CD4-positive, alpha-beta T cell treated with Interleukin-12 subunit alpha and Interleukin-12 subunit beta, for 1 hour (primary cell): ENCODE data around the gene ETFDH.
A peak's percentile ranks its signal among the peaks of the same experiment; 100 is the strongest.
"Not testable (repeated sequence)": the region's sequence is repeated elsewhere in the genome, so short reads cannot be mapped to it uniquely, and the experiment has no call there.

Experiments
- DNase-seq: peaks from one replicate; pipeline ENCODE4 v3.0.0-alpha.2; 2020

The ETFDH gene

GRCh38 chr4:158671915-158672806, at the start of gene ETFDH:
ETFDH (plus strand) TSS chr4:158672296; CDS start chr4:158672457, 161 bp downstream.
- DNase-seq, result peak; percentile 99

- DNase-seq, result peak; percentile 36
These were observed 47.1 kb upstream of the ETFDH start for GRCh38 chr4:158624889-158625478.

GRCh38 chr4:158625544-158625943, 46.6 kb upstream of the ETFDH start:
- DNase-seq, result no peak

- no peak for DNase-seq
These were observed 41.2 kb upstream of the ETFDH start for GRCh38 chr4:158630893-158631292.

- no peak for DNase-seq
These were observed 35.5 kb upstream of the ETFDH start for GRCh38 chr4:158636619-158637018.

GRCh38 chr4:158644356-158644755, 27.7 kb upstream of the ETFDH start:
- no peak for DNase-seq

GRCh38 chr4:158644760-158645159, 27.3 kb upstream of the ETFDH start:
- DNase-seq, result no peak

- no peak for DNase-seq
These were observed 22.9 kb upstream of the ETFDH start for GRCh38 chr4:158649111-158649680.

GRCh38 chr4:158652920-158653319, 19.2 kb upstream of the ETFDH start:
- DNase-seq, result no peak

GRCh38 chr4:158656439-158656838, 15.7 kb upstream of the ETFDH start:
- no peak for DNase-seq

- no peak for DNase-seq
These were observed 14.8 kb upstream of the ETFDH start for GRCh38 chr4:158657291-158657690.

GRCh38 chr4:158663255-158663654, 8.8 kb upstream of the ETFDH start:
- not testable (repeated sequence) for DNase-seq

- DNase-seq, result not testable (repeated sequence)
These were observed 8.1 kb upstream of the ETFDH start for GRCh38 chr4:158663707-158664625.

- DNase-seq, result no peak
These were observed 7.3 kb upstream of the ETFDH start for GRCh38 chr4:158664806-158665205.

- no peak for DNase-seq
These were observed 5.2 kb upstream of the ETFDH start for GRCh38 chr4:158666892-158667291.

- DNase-seq, result peak; percentile 34
These were observed 4.4 kb upstream of the ETFDH start for GRCh38 chr4:158667651-158668198.

- no peak for DNase-seq
These were observed 2.8 kb upstream of the ETFDH start for GRCh38 chr4:158669310-158669709.

GRCh38 chr4:158670975-158671664, 976 bp upstream of the ETFDH start:
- DNase-seq, result peak; percentile 62

- DNase-seq, result no peak
These were observed 506 bp upstream of the ETFDH start, which contains the start of gene C4orf46 for GRCh38 chr4:158671665-158671914. C4orf46 (minus strand) TSS chr4:158671887; CDS start chr4:158671801, 86 bp downstream.

- DNase-seq, result no peak
These were observed 1.5 kb downstream of the ETFDH start for GRCh38 chr4:158673633-158674032.

GRCh38 chr4:158676076-158676475, 4.0 kb downstream of the ETFDH start:
- DNase-seq, result no peak

- DNase-seq, result no peak
These were observed 6.7 kb downstream of the ETFDH start for GRCh38 chr4:158678767-158679166.
